Measurements from ENCODE around the gene UBQLN3. TPM values are rescaled to one million over a fixed set of nuclear protein-coding genes. Genes with fewer than 3 reads are reported as not detected.

UBQLN3 gene
- total and polyA plus RNA-seq, 2 donors (not counting 3 experiments of a cell fraction or from before 2014, with no cell fraction given), result not detected

DNA sequence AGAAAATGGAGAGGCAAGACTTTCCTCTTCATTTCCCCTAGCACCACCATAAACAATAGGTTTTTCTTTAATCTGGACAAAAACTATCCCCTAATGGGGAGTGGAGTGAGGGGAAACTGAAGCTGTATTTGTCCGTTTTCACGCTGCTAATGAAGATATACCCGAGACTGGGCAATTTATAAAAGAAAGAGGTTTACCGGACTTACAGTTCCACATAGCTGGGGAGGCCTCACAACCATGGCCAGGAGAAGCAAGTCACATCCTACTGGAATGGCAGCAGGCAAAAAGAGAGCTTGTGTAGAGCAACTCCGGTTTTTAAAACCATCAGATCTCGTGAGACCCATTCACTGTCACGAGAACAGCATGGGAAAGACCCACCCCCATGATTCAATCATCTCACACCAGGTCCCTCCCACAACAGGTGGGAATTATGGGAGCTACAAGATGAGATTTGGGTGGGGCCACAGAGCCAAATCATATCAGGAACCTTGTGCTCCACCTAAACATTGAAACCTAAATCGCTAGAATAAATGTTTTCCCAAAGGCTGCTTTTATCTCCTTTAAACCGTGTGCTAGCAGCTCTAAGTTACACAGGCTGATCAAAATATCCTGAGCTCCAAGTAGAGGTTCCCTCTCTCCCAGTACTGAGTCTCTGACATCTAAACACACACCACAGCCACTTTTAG lies 4.3 kb downstream of the UBQLN3 start:
- Histone ChIP-seq H3K27ac (ENCODE audit: insufficient read depth, low read depth, low read length) (no peak overlapping the region), H3K4me1 (ENCODE audit: control insufficient read depth, extremely low read depth, insufficient read depth, low read length) (no peaks in the 10 kb centered on the region), H3K9me1 (replicated peaks; ENCODE audit: control insufficient read depth, extremely low read depth, insufficient read depth, low read length) (no peaks in the 10 kb centered on the region), H3K27me3 (ENCODE audit: control insufficient read depth in 2 of 2, insufficient read depth in 2 of 2, low read length in 2 of 2) (peaks cover 0 to 3% of the 10 kb centered on the region in 2 experiments), H3K79me2 (ENCODE audit: control insufficient read depth, insufficient read depth, low read length) (no peaks in the 10 kb centered on the region), H4K20me1 (replicated peaks; ENCODE audit: control insufficient read depth, extremely low read depth, insufficient read depth, low read length) (no peaks in the 10 kb centered on the region), H3K9ac (replicated peaks; ENCODE audit: extremely low read depth, insufficient read depth, low read length) (no peak overlapping the region), H3K36me3 (ENCODE audit: control insufficient read depth in 2 of 2, extremely low read depth in 1 of 2, insufficient read depth in 2 of 2, low read length in 2 of 2) (no peaks in the 10 kb centered on the region), H3K4me3 (replicated peaks in 1 of 3; ENCODE audit: insufficient read depth in 1 of 3, low read depth in 1 of 3, low read length in 3 of 3) (no peak overlapping the region), H3K4me2 (ENCODE audit: insufficient read depth, low read length) (no peak overlapping the region), H3K9me3 (replicated peaks; ENCODE audit: control insufficient read depth, insufficient read depth, low read length) (no peaks in the 10 kb centered on the region), H2AFZ (ENCODE audit: low read depth, low read length) (no peak overlapping the region)
- BruUV-seq (replicated peaks), result no TSS peak
- FAIRE-seq (no peak), DNase-seq (ENCODE audit: low read depth, low spot score) (no peak)
- ChIA-PET POLR2A (no interaction called here), CTCF (interaction anchor here (1.5 kb wide), 1 partner anchor 386 kb away, joined by 3 read pairs; no protein-coding TSS in a partner anchor)
- TF ChIP-seq POLR2AphosphoS5 (IDR thresholded peaks at IDR 0.05; ENCODE audit: insufficient read depth, low read depth, low read length), result no peak
- intact Hi-C loops (cut with micrococcal nuclease) (no loop called here), dilution Hi-C loops (cut with MboI; ENCODE audit: extremely low pct_ligation_motif_present, low sequenced_read_pairs) (no loop called here)

- CTCF ChIA-PET, result no interaction called here
Measured at GRCh38 chr11:5504403-5504921, 5.3 kb downstream of the UBQLN3 start.

More at GRCh38 chr11:5504403-5504921, 5.3 kb downstream of the UBQLN3 start:
- H3K79me2 ChIP-seq (ENCODE audit: control insufficient read depth, insufficient read depth, low read length), result no peaks in the 10 kb centered on the region
- peaks cover 0 to 3% of the 10 kb centered on the region in 2 experiments for H3K27me3 ChIP-seq (ENCODE audit: control insufficient read depth in 2 of 2, insufficient read depth in 2 of 2, low read length in 2 of 2)
- no peak overlapping the region for H3K4me3 ChIP-seq (replicated peaks in 1 of 3; ENCODE audit: insufficient read depth in 1 of 3, low read depth in 1 of 3, low read length in 3 of 3)
- H3K9me3 ChIP-seq (replicated peaks; ENCODE audit: control insufficient read depth, insufficient read depth, low read length), result no peaks in the 10 kb centered on the region
- no peaks in the 10 kb centered on the region for H3K9me1 ChIP-seq (replicated peaks; ENCODE audit: control insufficient read depth, extremely low read depth, insufficient read depth, low read length)
- POLR2A ChIA-PET, result no interaction called here
- no peaks in the 10 kb centered on the region for H3K4me1 ChIP-seq (ENCODE audit: control insufficient read depth, extremely low read depth, insufficient read depth, low read length)
- no peaks in the 10 kb centered on the region for H3K36me3 ChIP-seq (ENCODE audit: control insufficient read depth in 2 of 2, extremely low read depth in 1 of 2, insufficient read depth in 2 of 2, low read length in 2 of 2)
- intact Hi-C loops (cut with micrococcal nuclease) (no loop called here), dilution Hi-C loops (cut with MboI; ENCODE audit: extremely low pct_ligation_motif_present, low sequenced_read_pairs) (no loop called here)
- TF ChIP-seq POLR2AphosphoS5 (IDR thresholded peaks at IDR 0.05; ENCODE audit: insufficient read depth, low read depth, low read length) (no peak), POLR2A (IDR thresholded peaks at IDR 0.05; ENCODE audit: low read depth, low read length) (no peak), FOS (IDR thresholded peaks at IDR 0.05; ENCODE audit: borderline replicate concordance, insufficient read depth, low read length) (no peak), GATA2 (IDR thresholded peaks at IDR 0.05; ENCODE audit: insufficient read depth, insufficient read length, low read depth, low read length) (no peak)
- no peak overlapping the region for H2AFZ ChIP-seq (ENCODE audit: low read depth, low read length)
- DNase-seq (ENCODE audit: low read depth, low spot score) (no peak), FAIRE-seq (no peak)
- H3K9ac ChIP-seq (replicated peaks; ENCODE audit: extremely low read depth, insufficient read depth, low read length), result no peak overlapping the region
- no peak overlapping the region for H3K27ac ChIP-seq (ENCODE audit: insufficient read depth, low read depth, low read length)
- BruUV-seq (replicated peaks), result no TSS peak
- H4K20me1 ChIP-seq (replicated peaks; ENCODE audit: control insufficient read depth, extremely low read depth, insufficient read depth, low read length), result no peaks in the 10 kb centered on the region
- H3K4me2 ChIP-seq (ENCODE audit: insufficient read depth, low read length), result no peak overlapping the region

All from endothelial cell of umbilical vein (primary cell).